CD4-positive, alpha-beta T cell treated with Interleukin-15 for 1 hour (primary cell): Measurements from ENCODE around the gene DPM2.

Experiments
- DNase-seq: peaks from one replicate; pipeline ENCODE4 v3.0.0-alpha.2; 2020

Gene DPM2

DNA sequence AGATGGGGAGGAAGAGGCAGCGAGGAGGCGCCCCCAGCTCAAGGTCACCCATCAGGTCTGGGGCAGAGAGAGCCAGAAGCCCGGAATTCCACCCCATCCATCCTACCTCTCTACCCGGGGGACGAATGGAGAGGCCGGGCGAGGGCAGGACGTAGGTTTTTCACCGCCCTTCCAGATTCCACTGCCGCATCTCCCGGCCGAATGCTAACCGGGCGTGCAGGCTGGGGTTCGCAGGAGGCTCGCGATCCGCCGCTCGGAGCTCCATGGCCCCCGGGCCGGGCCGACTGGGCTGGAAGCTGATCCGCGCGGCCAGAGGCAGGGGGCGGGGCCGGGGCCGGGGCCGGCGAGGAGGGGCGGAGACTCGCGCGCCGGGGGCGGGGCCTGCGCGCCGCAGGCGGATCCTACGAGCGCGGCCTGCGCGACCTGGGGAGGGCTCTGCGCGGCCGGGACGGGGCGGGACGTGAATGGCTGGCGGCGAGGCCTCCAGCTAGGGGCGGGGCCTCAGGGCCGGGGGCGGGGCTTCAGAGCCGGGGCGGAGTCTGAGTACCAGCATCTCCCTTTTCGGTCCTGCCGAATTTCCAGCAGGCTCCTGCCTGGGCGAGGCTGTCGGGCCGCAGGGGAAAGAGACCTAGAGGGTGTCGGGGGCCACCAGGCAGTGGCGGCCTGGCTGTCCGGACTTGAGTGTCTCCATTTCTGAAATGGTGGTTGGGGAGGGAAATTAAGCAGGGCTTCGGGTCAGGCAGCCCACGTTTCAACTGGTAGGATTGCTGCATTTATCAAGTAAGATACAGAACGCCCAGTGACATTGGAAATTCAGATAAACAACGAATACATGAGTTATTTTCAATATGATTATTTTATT, 20.7 kb downstream of the DPM2 start, which contains the start of gene ST6GALNAC4:
Gene ST6GALNAC4, minus strand, starts transcription at position 322 of the 862 bp plus-strand sequence. CDS start 622 bp downstream, outside the sequence.
- DNase-seq, result peak; percentile 95

DNA sequence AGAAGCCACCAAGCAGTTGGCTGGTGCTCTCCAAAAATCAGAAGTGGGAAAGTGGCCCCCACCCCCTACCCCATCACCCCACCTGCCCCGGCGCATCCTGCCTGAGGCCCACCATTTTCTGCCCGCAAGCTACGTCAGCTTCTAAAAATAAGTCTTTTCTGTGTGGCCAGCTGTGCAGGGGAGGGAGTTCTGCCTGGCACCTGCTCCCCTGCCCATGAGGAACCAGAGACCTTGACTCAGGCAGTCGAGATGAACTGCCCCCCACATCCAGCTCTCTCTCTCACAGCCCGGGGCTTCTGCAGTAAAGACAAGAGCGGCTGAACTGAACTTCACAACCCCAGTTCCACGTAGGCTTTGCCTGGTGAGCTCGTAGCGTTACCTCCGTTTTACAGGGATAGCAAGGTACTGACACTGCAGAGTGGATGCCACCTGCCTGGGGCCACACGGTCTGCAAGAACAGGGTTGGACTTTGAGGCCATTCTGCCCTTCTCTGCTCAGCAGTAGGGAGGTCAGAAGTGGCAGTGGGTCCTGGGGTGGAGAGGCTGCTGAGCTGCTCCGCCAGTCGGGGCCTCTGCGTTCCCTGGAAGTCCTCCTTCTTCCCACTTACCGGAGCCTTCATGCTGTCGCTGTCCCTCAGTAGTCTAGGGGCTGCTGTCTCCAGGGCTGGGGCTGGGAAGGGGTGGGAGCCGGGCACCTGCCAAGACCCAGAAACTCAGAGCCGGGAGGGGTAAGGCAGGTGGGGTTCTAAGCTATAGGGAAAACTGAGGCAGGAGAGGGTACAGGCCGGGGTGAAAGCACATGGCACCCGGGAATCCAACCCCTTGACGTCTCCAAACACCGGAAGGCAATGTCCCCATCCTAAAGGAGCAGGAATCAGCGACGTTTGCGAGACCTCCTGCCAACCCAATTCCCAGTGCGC, 21.6 kb downstream of the DPM2 start:
- peak; percentile 86 for DNase-seq

DNA sequence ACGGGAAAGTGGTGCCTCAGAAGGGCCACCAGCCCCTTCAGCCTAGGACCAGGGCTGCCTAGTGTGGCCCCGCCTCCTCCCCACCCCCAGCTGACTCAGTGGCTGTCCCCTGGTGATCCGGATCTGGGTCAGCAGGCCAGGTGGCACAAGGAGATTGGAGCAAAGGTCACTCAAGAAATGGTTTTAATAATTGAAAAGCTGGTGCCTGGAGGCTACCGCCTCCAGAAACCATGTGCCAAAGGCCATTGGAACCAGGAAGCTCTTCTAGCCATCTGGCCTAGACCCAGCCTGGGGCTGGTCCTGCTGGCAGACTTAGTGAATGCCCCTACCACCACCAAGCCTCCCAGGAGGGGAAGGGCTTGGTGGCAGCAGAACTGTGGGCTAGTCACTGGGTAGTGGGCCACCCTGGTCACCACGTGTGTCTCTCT, 22.3 kb downstream of the DPM2 start:
- DNase-seq, result no peak

DNA sequence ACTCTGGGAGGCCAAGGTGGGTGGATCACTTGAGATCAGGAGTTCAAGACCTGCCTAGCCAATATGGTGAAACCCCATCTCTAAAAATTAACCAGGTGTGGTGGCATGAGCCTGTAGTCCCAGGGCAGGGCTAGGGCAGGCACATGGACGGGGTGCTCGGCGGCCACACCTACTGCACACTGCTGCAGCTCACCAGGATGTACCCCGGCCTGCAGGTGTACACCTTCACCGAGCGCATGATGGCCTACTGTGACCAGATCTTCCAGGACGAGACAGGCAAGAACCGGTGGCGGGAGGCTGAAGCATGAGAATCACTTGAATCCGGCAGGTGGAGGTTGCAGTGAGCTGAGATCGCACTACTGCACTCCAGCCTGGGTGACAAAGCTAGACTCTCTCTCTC, 24.0 kb downstream of the DPM2 start:
- DNase-seq, result no peak

DNA sequence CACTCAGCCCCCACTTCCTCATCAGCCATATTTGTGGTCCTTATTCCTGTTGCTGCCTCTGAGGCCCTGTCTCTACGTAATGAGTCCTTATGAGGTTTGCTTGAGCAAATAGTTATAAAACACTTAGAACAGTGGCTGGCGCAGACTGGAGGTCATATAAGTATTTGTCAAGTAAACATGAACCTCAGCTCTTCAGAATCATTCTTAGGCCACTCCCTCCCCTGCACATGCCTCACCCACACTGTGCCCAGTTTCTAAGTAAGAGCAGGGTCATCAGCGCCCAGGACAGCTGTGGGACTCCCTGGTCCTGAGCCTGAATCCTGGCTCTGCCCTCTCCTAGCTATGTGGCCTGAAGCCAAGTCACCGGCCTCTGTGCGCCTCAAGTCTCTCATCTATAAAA, 24.8 kb downstream of the DPM2 start:
- no peak for DNase-seq

DNA sequence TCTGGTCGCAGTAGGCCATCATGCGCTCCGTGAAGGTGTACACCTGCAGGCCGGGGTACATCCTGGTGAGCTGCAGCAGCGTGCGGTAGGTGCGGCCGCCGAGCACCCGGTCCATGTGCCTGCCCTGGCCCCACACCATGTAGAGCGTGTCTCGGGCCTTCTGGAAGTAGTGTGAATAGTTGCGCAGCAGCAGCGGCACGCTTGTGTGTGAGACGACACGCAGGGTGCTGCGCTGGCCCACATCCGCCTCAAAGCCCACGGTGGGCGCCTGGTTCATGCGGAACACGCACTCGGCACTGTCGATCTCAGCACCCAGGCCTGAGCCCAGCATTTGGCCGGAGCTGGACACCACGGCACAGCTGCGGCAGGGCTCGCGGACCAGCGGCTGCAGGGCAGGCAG, 25.4 kb downstream of the DPM2 start:
- DNase-seq, result no peak

DNA sequence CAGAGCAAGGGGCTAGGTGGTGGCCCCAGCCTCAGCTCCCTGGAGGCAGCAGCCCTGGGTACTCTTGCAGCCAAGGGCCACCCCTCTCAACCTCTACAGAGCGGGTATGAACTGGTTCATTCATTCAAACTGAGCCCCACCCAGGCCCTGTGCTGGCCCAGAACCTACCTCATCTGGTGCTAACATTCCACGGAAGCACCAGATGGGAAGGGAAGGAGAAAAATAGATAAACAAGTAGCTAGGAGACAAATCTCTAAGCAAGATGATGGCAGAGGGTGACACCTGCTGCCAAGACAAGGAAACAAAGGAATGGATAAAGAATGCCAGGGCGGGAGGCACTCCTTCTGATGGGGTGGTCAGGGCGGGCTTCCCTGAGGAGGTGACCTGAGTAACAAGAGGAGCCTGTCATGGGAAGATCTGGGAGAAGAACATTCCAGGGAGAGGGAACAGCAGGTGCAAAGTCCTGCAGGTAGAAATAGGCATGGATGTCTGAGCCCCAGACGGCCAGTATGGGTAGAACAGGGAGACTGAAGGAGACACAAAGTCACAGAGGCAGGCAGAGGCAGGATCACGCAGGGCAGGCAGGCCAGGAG, 26.9 kb downstream of the DPM2 start:
- no peak for DNase-seq

DNA sequence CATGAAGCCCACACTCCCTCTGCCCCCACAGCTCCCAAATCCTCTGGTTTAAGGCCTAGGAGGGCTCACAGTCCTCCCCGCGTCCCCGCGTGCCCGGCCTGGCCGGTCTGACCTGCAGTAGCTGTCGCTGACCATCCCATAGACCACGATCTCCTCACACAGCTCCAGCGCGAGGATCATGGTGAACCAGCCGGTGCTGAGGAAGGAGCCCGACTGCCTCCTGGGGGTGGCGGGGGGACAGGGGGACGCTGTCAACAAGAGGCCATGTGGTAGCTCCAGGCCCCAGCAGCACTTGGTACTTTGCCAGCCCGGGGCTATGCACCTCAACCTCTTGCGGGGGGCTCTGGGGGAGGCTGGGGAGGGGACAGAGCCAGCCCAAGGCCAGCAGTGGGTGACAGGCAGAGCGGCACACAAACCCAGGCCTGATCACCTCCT, 27.8 kb downstream of the DPM2 start:
- no peak for DNase-seq

DNA sequence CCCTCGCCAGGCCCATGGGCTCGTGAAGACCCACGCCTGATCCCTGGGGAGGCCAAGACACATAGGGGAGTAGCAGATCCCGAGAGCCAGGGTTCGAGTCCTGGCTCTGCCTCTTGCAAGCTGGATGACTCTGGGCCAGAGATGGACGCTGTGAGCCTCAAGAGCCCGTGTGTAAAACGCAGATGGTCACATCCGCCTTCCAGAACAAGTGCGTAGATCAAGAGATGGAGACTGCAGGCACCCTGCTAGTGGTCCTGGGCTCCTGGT, 29.1 kb downstream of the DPM2 start:
- no peak for DNase-seq

DNA sequence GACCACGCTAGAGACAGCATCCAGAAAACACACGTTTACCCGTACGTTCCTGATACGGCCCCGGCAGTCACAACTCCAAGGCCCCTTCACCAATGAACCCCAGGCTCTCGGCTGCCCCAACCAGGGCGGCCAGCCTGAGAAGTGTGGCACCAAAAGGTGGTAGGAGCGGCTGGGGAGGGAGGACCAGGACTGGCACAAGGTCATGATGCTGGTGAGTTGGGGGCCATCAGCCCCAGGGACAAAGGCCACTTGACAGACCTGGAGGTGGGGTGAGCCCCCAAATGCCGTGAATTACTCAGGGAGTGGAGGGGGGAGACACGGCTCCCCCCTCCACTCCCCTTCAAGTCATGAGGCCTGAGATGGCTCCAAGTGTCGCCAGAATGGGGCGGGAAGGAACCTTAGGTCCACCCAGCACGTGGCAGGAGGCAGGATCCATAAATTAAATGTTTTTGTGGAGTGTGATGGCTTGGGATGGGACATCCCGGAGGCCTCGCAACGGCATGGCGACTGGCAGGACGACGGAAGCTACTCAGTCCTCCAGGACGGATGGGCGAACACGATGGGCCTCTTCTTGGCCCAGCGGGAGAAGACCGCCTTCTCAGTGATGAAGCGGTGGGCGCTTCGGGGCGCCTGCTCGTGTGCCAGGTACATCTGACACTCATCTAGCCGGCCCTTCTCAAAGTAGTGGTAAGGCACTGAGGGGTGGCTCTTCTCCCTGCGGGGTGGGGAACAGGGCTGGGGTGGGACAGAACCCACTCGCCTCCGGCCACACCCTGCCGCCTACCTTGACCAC, 29.6 kb downstream of the DPM2 start:
- no peak for DNase-seq

DNA sequence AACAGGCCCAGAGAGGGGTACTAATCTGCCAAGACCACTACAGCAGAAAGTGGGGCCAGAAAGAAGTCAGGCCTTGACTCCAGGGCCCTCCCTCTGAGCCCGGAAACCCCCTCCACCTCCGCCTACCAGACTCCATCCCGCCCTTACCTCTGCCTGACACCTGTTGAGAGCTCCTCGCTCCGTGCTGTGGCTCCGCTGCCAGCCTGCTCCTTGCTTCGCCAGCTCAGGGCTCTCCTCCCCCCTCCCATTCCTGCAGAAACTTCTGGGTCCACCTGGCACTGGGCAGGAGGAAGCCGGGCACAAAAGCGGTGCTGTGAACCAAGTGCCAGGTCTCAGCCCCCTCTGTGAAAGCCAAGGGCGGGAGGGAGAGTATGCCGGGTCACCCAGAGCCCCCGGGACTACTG, 31.9 kb downstream of the DPM2 start:
- peak; percentile 86 for DNase-seq

DNA sequence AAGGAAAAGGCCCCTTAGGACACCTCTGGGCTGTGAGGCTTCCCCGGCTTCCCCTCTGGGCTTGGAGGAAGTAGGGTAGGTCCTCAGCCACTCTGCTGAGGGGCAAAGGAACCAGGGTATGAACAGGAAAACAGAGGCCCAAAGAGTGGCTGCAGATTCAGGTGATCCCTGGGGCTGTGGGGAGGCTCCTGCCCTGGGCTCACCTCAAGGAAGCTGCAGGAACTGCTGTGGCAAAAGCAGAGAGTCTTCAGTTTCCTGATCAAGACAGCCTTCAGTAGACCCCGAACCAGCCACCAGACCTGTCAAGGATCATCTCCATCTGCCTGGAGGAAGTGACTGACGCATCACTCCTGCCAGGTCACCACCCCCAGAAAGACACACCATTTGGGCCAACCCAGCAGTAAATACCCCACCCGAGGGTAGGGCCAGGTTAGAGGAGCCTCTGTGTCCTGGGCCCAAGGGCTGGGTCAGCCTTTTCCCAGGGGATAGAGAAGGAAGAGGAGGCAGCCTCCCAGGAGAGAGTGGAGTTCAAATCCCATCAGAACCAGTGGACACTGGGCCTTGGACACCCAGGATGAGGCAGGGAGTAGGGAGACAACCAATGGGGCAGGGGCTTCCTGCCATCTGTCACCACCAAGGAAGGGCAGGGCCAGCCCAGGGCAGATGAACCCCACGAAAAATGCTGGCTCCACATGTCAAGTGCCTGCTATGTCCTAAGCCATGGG, 32.5 kb downstream of the DPM2 start:
- DNase-seq, result peak; percentile 83

DNA sequence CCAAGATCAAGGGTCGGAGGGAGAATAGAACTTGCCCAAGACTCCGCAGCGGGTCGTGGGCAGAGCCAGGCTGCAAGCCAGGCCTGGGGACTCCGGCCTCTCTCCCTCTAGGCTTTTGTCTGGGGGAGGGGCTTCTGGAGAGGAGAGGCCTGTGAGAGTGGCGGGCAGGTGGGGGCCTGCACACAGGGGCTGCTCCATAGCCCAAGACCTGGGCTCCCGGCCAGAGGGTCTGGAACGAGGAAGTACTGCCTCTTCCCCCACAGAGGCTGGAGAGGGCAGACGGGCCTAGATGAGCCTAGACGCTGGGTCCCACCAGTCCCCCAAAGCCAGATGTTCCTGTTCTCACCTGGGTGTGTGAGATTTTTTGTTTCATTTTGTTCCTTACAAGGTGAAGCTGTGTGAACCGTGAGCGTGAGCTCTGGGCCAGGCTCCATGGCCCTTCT, 33.1 kb downstream of the DPM2 start:
- DNase-seq, result no peak

DNA sequence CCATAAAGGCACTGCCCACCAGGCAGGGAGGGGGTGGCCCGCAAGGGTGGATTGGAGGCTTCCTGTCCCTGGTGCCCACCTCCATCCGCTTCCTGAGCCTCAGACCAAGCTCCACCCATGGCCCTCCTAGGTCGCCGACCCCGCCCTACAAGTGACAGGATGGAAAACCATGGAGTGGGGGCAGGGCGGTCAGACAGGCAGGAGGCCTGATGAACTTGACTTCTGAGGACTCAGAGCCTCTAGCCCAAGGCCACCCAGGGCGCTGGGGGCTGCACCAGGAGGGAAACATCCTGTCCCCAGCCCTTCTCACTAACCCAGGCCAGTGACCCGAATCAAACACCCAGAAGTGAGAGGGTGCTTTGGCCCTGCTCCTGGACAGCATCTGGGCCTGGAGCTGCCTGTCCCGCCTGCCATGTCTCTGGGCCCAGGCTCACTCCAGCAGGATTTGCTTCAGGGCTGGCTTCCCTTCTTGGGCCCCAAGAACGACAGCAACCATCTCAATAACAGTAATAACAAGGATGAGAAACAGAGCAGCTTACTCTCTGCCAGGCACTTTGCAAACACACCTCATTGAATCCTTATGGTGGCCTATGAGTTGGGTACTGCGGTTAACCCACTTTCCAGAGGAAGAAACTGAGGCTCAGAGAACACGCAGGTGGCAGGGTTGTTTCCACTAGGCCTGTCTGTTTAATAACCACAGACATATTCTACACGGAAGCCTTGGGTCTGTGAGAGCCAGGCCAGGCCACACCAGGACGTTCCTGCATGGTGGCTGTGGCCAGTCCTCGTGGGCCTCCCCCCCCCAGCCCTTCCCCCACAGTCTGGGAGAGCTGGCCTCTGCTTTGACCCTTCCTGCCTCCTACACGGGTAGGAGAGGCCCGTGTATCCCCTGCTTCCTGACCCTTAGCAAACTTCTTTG, 33.8 kb downstream of the DPM2 start:
- peak; percentile 75 for DNase-seq

DNA sequence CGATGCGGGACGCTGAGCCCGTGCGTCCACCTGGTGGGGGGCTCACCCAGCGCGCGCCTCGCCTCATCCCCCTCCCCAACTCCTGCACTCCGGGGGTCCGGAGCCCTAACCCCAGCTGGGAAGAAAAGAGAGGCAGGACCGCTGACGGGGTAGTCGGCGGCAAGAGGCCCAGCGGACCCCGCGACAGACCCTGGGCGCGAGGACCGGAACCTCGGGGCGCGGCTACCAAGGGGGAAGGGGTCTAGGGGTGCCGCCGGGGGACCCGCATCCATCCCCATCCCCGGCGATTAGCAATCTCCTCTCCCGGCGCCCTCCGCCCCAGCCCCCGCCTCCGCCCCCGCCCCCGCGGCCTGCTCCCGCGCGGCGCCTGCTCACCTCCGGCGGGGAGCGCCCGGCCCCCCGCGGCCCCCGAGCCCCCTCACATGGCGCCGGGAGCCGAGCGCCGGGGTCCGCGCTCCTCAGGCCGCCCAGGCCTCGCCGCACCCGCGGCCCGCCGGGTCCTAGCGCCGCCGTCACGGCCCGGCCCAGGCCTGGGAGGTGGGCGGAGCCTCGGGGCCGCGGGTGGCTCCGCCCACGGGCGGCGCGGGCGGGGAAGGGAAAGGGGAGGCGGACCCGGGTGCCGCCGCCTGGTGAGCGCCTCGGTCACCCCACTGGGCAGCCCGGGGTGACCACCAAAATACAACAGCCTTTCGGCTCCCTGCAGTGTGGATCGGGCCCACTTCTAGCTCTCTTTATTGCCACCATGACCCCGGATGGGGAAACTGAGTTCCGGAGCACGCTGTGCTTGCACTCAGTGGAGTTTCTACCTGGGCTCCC, 38.3 kb downstream of the DPM2 start, which contains the start of gene ST6GALNAC6:
Gene ST6GALNAC6, minus strand, starts transcription at position 476 of the 816 bp plus-strand sequence. CDS start 1,622 bp downstream, outside the sequence.
- peak; percentile 71 for DNase-seq

DNA sequence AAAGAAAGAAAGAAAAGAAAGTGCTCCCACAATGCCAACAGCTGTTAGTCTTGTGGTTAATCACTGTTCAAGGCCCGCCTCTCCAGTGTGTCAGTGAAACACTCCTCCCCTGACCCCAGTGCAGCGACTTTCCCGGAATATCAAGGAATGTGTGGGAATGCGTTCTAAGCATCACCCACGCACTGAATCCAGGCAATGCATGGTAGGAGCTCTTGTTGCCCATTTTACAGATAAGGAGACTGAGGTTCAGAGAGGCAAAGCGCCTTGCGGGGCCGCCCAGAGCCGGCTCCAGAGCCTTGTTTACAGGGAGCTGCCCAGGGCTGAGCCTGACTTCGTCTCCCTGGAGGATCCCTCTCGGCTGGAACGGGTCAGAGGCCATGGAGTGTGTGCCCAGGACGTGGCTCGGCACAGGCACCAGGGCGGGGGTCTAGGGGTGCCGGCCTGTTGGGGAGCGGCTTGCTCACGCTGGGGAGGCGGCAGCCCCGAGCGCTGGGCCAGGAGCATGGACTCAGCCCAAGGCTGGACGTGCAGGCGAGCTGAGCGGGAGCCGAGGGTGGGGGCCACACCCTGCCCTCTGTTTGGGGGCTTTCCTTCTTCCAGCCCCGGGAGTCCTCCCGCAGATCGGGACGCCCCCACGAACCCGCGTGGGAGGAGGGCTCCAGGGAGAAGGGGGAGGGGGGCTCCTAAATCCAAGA, 39.1 kb downstream of the DPM2 start:
- no peak for DNase-seq

DNA sequence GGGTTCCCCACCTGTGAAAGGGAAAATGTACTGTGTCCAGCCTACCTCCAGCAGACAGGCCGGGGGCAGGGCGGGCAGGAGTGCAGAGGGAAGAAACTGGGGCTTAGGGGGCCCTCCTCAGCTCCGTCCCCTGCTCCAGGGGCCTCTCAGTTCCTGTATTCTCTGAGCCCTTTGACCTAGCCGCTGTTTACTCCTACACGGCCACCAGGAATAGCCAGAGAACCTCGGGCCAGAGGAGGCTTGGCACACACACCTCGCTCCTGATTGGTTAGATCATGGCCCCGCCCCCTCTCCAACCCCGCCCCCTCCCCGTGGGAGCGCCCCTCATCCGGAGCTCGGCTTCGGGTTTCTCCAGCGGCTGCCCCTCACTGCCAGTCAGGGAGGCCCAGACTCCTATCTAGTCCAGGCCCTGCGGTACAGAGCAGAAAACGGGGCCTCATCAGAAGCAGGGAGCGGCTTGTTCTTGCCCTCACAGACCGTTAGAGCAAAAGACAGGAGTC, 40.4 kb downstream of the DPM2 start:
- DNase-seq, result peak; percentile 42

DNA sequence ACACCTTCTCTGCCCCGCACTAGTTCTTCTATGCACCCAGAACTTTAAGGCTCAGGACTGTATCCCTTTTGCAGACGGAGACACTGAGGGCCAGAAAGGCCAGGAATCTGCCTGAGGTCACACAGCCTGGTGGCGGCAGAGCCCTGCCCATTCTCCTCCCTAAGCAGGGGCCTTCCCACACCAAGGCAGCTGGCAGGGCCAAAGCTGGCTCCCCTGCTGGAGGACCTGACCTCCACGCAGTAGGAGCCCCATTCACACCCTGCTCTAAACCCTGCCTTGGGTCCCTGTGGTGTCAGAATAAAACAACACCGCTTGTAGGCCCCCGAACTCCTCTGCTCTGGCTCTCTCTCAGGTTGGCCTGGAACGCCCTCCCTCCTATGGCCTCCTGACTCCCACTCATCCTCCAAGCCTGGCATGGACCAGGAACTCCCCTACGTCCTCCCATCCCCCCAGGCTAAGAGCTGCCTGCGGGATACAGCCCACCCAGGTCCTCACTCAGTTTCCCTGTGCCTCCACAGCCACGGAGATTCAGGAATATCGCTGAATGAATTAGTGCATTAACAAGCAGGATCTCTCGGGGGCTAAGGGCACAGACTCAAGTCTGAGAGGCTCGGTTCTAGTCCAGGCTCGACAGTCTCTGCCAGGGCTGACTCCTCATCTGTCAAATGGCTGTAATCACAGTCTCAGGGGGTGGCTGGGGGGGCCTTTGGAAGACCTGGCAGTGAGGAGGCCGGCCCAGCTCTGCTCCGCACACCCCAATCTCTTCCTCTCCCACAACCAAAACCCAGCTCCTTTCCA, 41.1 kb downstream of the DPM2 start:
- no peak for DNase-seq
